Liver (tissue), 9 donors: Measurements from ENCODE around the gene HYAL1. TPM values are rescaled to one million over a fixed set of nuclear protein-coding genes. Genes with fewer than 3 reads are reported as not detected.
"Not testable (repeated sequence)": the region's sequence is repeated elsewhere in the genome, so short reads cannot be mapped to it uniquely, and the experiment has no call there.

Source experiments
- DNase-seq: peaks from one replicate; pipeline ENCODE4 v3.0.0-alpha.2; 2017; ENCODE audit warnings: low spot score
- H3K27ac ChIP-seq, 2 donors: one replicate each; pipeline ENCODE4 v1.7.0; 2013; ENCODE audit warnings: inconsistent platforms in 2 of 2, low read length in 2 of 2, control low read depth in 1 of 2, low read depth in 1 of 2, mild to moderate bottlenecking in 1 of 2
- H3K27me3 ChIP-seq, 4 donors: one replicate each; pipeline versions ENCODE4 v1.6.1 to v1.7.0; 2013; ENCODE audit warnings: low read length in 3 of 4, inconsistent platforms in 1 of 4, mild to moderate bottlenecking in 1 of 4, moderate library complexity in 1 of 4; ENCODE audit not compliant: control insufficient read depth in 4 of 4, insufficient read depth in 4 of 4
- H3K36me3 ChIP-seq, 4 donors: one replicate each; pipeline versions ENCODE4 v1.6.1 to v1.7.0; 2013; ENCODE audit warnings: low read length in 3 of 4, mild to moderate bottlenecking in 3 of 4, low read depth in 1 of 4, moderate library complexity in 1 of 4; ENCODE audit not compliant: control insufficient read depth in 4 of 4, insufficient read depth in 3 of 4
- H3K4me1 ChIP-seq, 4 donors: one replicate each; pipeline versions ENCODE4 v1.6.1 to v1.7.0; 2013; ENCODE audit warnings: low read length in 3 of 4, mild to moderate bottlenecking in 3 of 4, moderate library complexity in 1 of 4; ENCODE audit not compliant: control insufficient read depth in 4 of 4, insufficient read depth in 4 of 4
- H3K4me3 ChIP-seq, 3 donors: one replicate each; pipeline versions ENCODE4 v1.6.1 to v1.7.0; 2013; ENCODE audit warnings: low read length in 3 of 3, control low read depth in 1 of 3, low read depth in 1 of 3, mild to moderate bottlenecking in 1 of 3
- H3K9ac ChIP-seq, 2 donors: one replicate each; pipeline ENCODE4 v1.7.0; 2013; ENCODE audit warnings: low read length in 2 of 2, mild to moderate bottlenecking in 2 of 2, moderate library complexity in 2 of 2, control low read depth in 1 of 2, low read depth in 1 of 2
- H3K9me3 ChIP-seq, 4 donors: one replicate each; pipeline versions ENCODE4 v1.6.1 to v1.7.0; 2013; ENCODE audit warnings: low read length in 3 of 4; ENCODE audit not compliant: control insufficient read depth in 4 of 4
- CTCF ChIP-seq: fragments of 150-350 bp; IDR thresholded peaks from 2 replicates; pipeline ENCODE4 v1.5.1; 2017; ENCODE audit warnings: improper control_type of control experiment, low read depth, low read length; ENCODE audit not compliant: missing input control
- EGR1 ChIP-seq, 2 donors: IDR thresholded peaks; 2 replicates each; pipeline ENCODE4 v1.6.1; 2016 to 2018; ENCODE audit warnings: antibody characterized with exemption in 2 of 2, low read depth in 2 of 2
- FOXA2 ChIP-seq: IDR thresholded peaks from 2 replicates; pipeline ENCODE4 v1.6.1; 2016; ENCODE audit warnings: antibody characterized with exemption
- GABPA ChIP-seq, 2 donors: IDR thresholded peaks in 1 of 2; conservative IDR thresholded peaks in 1 of 2; 2 replicates each; pipeline ENCODE4 v1.6.1; 2016; ENCODE audit warnings: antibody characterized with exemption in 2 of 2, mild to moderate bottlenecking in 1 of 2, moderate library complexity in 1 of 2
- HNF4G ChIP-seq: IDR thresholded peaks from 2 replicates; pipeline ENCODE4 v1.6.1; 2016; ENCODE audit warnings: antibody characterized with exemption
- JUND ChIP-seq, 2 donors: IDR thresholded peaks; 2 replicates each; pipeline ENCODE4 v1.6.1; 2016; ENCODE audit warnings: antibody characterized with exemption in 2 of 2
- MAX ChIP-seq: IDR thresholded peaks from 2 replicates; pipeline ENCODE4 v1.6.1; 2016; ENCODE audit warnings: antibody characterized with exemption
- NR2F2 ChIP-seq: IDR thresholded peaks from 2 replicates; pipeline ENCODE4 v1.6.1; 2016; ENCODE audit warnings: antibody characterized with exemption
- RAD21 ChIP-seq, 2 donors: IDR thresholded peaks; 2 replicates each; pipeline ENCODE4 v1.6.1; 2016; ENCODE audit warnings: antibody characterized with exemption in 2 of 2, mild to moderate bottlenecking in 2 of 2
- RXRA ChIP-seq, 2 donors: IDR thresholded peaks; 2 replicates each; pipeline ENCODE4 v1.6.1; 2017 to 2018; ENCODE audit warnings: antibody characterized with exemption in 2 of 2, mild to moderate bottlenecking in 1 of 2
- SP1 ChIP-seq: IDR thresholded peaks from 2 replicates; pipeline ENCODE4 v1.6.1; 2018; ENCODE audit warnings: antibody characterized with exemption, mild to moderate bottlenecking
- TAF1 ChIP-seq: conservative IDR thresholded peaks from 2 replicates; pipeline ENCODE4 v1.6.1; 2016; ENCODE audit warnings: antibody characterized with exemption, mild to moderate bottlenecking
- YY1 ChIP-seq: IDR thresholded peaks from 2 replicates; pipeline ENCODE4 v1.6.1; 2016; ENCODE audit warnings: antibody characterized with exemption, mild to moderate bottlenecking
- ZBTB33 ChIP-seq: IDR thresholded peaks from 2 replicates; pipeline ENCODE4 v1.6.1; 2016; ENCODE audit warnings: antibody characterized with exemption
- WGBS: extraction: QIAGEN DNeasy Blood & Tissue Kit; methylation state at CpG from one replicate; pipeline ENCODE4 v1.1.7; 2013; 5-methylcytosine and 5-hydroxymethylcytosine counted together
- polyA plus RNA-seq, 2 donors: library from polyadenylated mRNA; stranded (reverse) in 1 of 2; unstranded in 1 of 2; fragments of 200-250 nt in 1 of 2; fragments of >200 nt in 1 of 2; fragmentation: Nextera tagmentation in 1 of 2; extraction: Ambion mirVana in 1 of 2; gene quantifications; one replicate each; pipeline versions ENCODE4 v1.2.1 to v1.2.3, GENCODE V29; 2013 to 2015
- total RNA-seq, 2 donors: library from RNA; depleted of rRNA; stranded (reverse); fragments of >200 nt; gene quantifications; one replicate each; pipeline ENCODE4 v1.2.3, GENCODE V29; 2014
- TF ChIP-seq, protein P1 (sequence below): IDR thresholded peaks from 2 replicates; pipeline ENCODE4 v1.6.1; 2016; ENCODE audit warnings: antibody characterized with exemption
- TF ChIP-seq, protein P2 (sequence below): IDR thresholded peaks from 2 replicates; pipeline ENCODE4 v1.6.1; 2016; ENCODE audit warnings: antibody characterized with exemption, mild to moderate bottlenecking
- donor health status: healthy.
- donor health status: healthy.
- donor health status: healthy.
- donor health status: healthy.
- donor health status: healthy.

HYAL1 gene
- total and polyA plus RNA-seq, 4 donors = 82.3 to 156 (median 121) TPM

GRCh38 chr3:50287262-50287661 is 16.1 kb downstream of the HYAL1 start (continued):
- TF ChIP-seq CTCF (no peak), TAF1 (no peak), RXRA (IDR thresholded peaks at IDR 0.05) (no peak)
- TF ChIP-seq, protein P1, sequence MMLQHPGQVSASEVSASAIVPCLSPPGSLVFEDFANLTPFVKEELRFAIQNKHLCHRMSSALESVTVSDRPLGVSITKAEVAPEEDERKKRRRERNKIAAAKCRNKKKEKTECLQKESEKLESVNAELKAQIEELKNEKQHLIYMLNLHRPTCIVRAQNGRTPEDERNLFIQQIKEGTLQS = no peak

- Histone ChIP-seq H3K27ac (no peak overlapping the region), H3K4me3 (no peak overlapping the region), H3K36me3 (peaks cover 5 to 41% (median 22%) of the 10 kb centered on the region in 4 donors), H3K27me3 (no peaks in the 10 kb centered on the region), H3K4me1 (peaks cover 2 to 13% (median 8%) of the 10 kb centered on the region in 4 donors), H3K9me3 (no peaks in the 10 kb centered on the region), H3K9ac (no peak overlapping the region)
- TF ChIP-seq RXRA (IDR thresholded peaks at IDR 0.05) (no peak), SP1 (no peak), TAF1 (no peak), HNF4G (no peak), MAX (no peak), GABPA (IDR thresholded peaks at IDR 0.05 in 1 of 2, conservative IDR thresholded peaks at IDR 0.05 in 1 of 2) (no peak), RAD21 (IDR thresholded peaks at IDR 0.05) (no peak), ZBTB33 (no peak), FOXA2 (no peak), NR2F2 (no peak), JUND (IDR thresholded peaks at IDR 0.05) (no peak), EGR1 (IDR thresholded peaks at IDR 0.05; ENCODE audit: low read depth in 2 of 2) (no peak), YY1 (no peak)
- TF ChIP-seq, protein P2, sequence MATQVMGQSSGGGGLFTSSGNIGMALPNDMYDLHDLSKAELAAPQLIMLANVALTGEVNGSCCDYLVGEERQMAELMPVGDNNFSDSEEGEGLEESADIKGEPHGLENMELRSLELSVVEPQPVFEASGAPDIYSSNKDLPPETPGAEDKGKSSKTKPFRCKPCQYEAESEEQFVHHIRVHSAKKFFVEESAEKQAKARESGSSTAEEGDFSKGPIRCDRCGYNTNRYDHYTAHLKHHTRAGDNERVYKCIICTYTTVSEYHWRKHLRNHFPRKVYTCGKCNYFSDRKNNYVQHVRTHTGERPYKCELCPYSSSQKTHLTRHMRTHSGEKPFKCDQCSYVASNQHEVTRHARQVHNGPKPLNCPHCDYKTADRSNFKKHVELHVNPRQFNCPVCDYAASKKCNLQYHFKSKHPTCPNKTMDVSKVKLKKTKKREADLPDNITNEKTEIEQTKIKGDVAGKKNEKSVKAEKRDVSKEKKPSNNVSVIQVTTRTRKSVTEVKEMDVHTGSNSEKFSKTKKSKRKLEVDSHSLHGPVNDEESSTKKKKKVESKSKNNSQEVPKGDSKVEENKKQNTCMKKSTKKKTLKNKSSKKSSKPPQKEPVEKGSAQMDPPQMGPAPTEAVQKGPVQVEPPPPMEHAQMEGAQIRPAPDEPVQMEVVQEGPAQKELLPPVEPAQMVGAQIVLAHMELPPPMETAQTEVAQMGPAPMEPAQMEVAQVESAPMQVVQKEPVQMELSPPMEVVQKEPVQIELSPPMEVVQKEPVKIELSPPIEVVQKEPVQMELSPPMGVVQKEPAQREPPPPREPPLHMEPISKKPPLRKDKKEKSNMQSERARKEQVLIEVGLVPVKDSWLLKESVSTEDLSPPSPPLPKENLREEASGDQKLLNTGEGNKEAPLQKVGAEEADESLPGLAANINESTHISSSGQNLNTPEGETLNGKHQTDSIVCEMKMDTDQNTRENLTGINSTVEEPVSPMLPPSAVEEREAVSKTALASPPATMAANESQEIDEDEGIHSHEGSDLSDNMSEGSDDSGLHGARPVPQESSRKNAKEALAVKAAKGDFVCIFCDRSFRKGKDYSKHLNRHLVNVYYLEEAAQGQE = no peak
- WGBS = 93% methylated on average over 28 of the region's 28 CpGs
- DNase-seq = no peak
These were observed 16.8 kb downstream of the HYAL1 start for GRCh38 chr3:50286322-50287227.

DNA sequence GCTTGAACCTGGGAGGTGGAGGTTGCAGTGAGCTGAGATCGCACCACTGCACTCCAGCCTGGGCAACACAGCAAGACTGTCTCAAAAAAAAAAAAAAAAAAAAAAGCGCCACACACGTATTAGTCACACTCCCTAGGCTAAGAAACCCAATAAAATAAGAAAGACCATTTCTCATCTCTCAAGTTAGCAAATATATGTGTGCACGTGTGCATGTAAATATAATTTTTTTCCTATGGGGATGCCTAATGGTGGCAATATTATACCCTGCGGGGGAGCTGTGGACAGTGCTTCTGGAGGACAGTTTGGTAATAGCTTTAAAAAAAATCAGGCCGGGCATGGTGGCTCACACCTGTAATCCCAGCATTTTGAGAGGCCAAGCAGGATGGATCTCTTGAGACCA is 19.3 kb downstream of the HYAL1 start:
- 93% methylated on average over 6 of the region's 6 CpGs for WGBS
- not testable (repeated sequence) for DNase-seq, H3K9ac ChIP-seq, H3K27ac ChIP-seq, H3K4me1 ChIP-seq, H3K27me3 ChIP-seq, H3K4me3 ChIP-seq, H3K9me3 ChIP-seq
- H3K36me3 ChIP-seq = peaks cover 0 to 28% (median 19%) of the 10 kb centered on the region in 4 donors
